HL-60 (cell line): ENCODE measurements around the gene PRMT3.

Source experiments
- DNase-seq, 2 experiments: peaks; one replicate each; pipeline ENCODE4 v3.0.0-alpha.2; 2010 to 2020; ENCODE audit warnings: low read depth in 1 of 2, low spot score in 1 of 2
- H3K27ac ChIP-seq: fragments of 250-450 bp; sonication (Bioruptor Pico); replicated peaks from 2 replicates; pipeline ENCODE4 v1.5.1; 2020; ENCODE audit warnings: mild to moderate bottlenecking, moderate library complexity
- H3K27me3 ChIP-seq: fragments of 250-450 bp; sonication (Bioruptor Pico); 2 replicates; pipeline ENCODE4 v1.5.1; 2021; ENCODE audit warnings: mild to moderate bottlenecking, moderate library complexity; ENCODE audit not compliant: insufficient read depth, poor library complexity, severe bottlenecking
- H3K4me3 ChIP-seq: replicated peaks from 2 replicates; pipeline ENCODE4 v1.5.1; 2011; ENCODE audit warnings: mild to moderate bottlenecking, control low read depth, low read length; ENCODE audit not compliant: insufficient read depth
- CTCF ChIP-seq: IDR thresholded peaks from one replicate; pipeline ENCODE4 v1.5.1; 2011; ENCODE audit warnings: low read length, control low read depth, inconsistent platforms; ENCODE audit not compliant: insufficient read depth
- GABPA ChIP-seq: IDR thresholded peaks from 2 replicates; pipeline ENCODE4 v1.6.1; 2012; ENCODE audit warnings: low read depth
- POLR2AphosphoS5 ChIP-seq: IDR thresholded peaks from 2 replicates; pipeline ENCODE4 v1.6.1; 2012; ENCODE audit warnings: low read depth
- REST ChIP-seq: IDR thresholded peaks from 2 replicates; pipeline ENCODE4 v1.6.1; 2012; ENCODE audit warnings: low read depth; ENCODE audit not compliant: insufficient replicate concordance
- SPI1 ChIP-seq: IDR thresholded peaks from 2 replicates; pipeline ENCODE4 v1.6.1; 2012; ENCODE audit warnings: low read depth, mild to moderate bottlenecking, borderline replicate concordance

Gene PRMT3

DNA sequence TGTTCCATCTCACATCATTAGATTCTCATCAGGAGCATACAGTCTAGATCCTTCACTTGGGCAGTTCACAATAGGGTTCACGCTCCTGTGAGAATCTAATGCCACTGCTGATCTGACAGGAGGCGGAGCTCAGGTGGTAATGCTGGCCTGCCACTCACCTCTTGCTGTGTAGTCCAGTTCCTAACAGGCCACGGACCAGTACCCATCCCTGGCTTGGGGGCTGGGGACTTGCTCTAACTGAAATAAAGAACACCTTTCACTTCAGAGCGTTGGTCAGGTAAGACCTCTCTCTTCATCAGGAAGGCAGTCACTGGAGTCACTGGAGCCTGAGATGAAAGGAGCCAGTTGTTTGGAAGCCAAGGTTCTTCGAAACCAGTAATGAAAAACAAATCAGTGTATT lies 41.7 kb downstream of the PRMT3 start:
- Histone ChIP-seq H3K27ac (no peak overlapping the region), H3K4me3 (no peak overlapping the region), H3K27me3 (no peaks in the 10 kb centered on the region)
- TF ChIP-seq POLR2AphosphoS5 (no peak), REST (no peak), GABPA (no peak), CTCF (no peak), SPI1 (no peak)
- no peak for DNase-seq

DNA sequence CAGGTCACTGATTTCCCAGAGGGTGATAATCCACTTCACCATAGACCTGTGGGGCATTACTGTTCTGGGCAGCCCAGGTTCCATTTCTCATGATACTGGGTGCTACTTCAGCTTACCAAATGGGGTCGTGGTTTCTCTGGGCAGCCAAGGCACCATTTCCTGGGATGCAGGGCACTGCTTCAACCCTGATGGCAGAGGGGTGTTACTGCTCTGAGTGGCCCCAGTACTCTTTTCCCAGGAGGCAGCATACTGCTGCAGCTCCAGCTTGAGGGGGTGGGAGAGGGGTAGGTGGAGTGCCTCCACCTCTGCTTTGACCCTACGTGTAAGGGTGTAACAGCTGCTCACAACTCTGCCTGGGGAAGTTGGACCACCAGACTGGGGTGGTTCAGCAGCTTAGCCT lies 51.1 kb downstream of the PRMT3 start:
- TF ChIP-seq POLR2AphosphoS5, result no peak
- TF ChIP-seq GABPA, result no peak
- TF ChIP-seq CTCF, result no peak
- no peak for TF ChIP-seq REST
- TF ChIP-seq SPI1, result no peak
- Histone ChIP-seq H3K27ac (no peak overlapping the region), H3K27me3 (no peaks in the 10 kb centered on the region), H3K4me3 (no peak overlapping the region)
- DNase-seq, result no peak

DNA sequence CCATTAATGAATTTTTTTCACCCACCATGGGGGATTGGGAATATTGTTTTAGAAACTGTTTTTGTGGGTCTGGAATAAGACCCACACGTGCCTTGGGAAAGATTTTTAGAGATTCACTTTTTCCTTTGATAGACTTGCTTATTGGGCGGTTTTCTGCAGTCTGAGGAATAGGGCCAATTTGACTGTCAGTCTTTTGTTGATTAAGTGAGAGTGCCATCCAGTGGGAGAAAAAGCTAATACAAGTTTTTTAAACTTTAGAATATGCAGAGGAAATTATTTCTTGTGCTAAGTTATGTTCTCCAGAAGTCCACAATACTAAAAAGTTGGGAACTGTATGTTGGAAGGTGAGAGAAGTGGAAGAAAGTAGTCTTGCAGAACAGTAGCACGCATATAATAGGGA lies 56.1 kb downstream of the PRMT3 start:
- Histone ChIP-seq H3K27ac (no peak overlapping the region), H3K27me3 (no peaks in the 10 kb centered on the region), H3K4me3 (no peak overlapping the region)
- TF ChIP-seq SPI1, result no peak
- no peak for DNase-seq

GRCh38 chr11:20444535-20444934 lies 57.0 kb downstream of the PRMT3 start:
- H3K27ac ChIP-seq, result no peak overlapping the region
- no peaks in the 10 kb centered on the region for H3K27me3 ChIP-seq
- TF ChIP-seq SPI1 (no peak), POLR2AphosphoS5 (no peak), REST (no peak), GABPA (no peak), CTCF (no peak)
- H3K4me3 ChIP-seq, result no peak overlapping the region
- DNase-seq, result no peak
